KG1 (cell line): ENCODE results near the gene ZMYND8.
"Not testable (repeated sequence)": the region's sequence is repeated elsewhere in the genome, so short reads cannot be mapped to it uniquely, and the experiment has no call there.

Source experiments
- DNase-seq: peaks from one replicate; lab custom pipeline; 2025; lab: John Stamatoyannopoulos, UW

The ZMYND8 gene

DNA sequence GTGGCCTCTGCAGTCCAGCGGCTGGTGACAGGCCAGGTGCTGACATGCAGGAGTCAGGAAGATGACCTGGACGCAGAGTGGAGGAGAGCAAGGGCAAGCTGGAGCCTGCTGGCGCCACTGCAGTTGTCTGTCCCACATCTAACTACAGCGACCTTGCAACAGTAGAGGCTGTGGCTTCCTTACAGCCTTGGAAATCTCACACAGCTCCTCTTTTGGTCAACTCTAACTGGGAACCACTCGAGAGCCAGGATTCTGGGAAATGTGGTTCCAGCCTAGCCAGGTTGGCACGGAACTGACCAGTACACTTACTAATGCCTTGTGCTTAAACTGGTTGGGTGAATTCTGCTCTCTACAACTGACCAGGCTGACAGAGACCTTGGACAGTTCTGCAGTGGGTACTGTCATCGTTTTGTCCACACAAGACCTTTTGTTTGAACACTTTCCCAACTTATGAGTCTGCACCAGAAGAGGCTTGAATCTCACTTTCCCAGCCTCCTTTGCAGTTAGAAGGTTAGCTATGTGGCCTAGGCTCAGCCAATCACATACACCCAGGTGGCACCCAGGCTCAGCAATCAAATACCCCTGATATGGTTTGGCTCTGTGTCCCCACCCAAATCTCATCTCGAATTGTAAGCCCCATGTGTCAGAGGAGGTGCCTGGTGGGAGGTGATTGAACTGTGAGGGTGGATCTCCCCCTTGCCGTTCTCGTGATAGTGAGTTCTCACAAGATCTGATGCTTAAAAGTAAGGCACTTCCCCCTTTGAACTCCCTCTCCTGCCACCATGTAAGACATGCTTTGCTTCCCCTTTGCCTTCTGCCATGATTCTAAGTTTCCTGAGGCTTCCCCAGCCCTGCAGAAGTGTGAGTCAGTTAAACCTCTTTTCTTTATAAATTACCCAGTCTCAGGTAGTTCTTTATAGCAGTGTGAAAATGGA lies 153.5 kb downstream of the ZMYND8 start:
- DNase-seq: no peak

DNA sequence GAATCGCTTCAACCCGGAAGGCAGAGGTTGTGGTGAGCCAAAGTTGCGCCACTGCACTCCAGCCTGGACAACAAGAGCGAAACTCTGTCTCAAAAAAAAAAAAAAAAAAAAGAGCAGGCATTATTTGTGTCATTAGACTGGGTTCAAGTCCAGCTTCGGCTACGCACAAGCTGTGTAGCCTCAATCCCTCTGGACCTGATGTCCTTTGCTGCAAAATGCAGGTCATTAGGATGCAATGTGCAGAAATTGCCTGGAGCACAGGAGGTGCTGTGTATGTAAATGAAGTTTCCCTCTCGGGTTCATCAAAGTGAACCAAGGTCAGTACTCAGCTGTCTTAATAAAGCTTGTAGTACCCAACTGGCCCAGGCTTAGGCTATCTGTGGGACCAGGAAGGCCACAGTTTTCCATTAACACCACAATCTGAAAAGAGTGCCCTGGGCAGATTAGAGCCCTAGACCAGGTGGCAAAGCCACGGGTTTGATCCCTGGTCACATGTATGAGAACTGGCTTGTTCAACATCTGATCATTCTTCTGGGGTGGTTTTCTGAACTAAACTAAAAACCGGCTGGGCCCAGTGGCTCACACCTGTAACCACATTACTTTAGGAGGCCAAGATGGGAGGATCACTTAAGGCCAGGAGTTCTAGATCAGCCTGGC lies 155.3 kb downstream of the ZMYND8 start:
- no peak for DNase-seq

GRCh38 chr20:47198996-47199552 lies 157.4 kb downstream of the ZMYND8 start:
- DNase-seq: no peak

DNA sequence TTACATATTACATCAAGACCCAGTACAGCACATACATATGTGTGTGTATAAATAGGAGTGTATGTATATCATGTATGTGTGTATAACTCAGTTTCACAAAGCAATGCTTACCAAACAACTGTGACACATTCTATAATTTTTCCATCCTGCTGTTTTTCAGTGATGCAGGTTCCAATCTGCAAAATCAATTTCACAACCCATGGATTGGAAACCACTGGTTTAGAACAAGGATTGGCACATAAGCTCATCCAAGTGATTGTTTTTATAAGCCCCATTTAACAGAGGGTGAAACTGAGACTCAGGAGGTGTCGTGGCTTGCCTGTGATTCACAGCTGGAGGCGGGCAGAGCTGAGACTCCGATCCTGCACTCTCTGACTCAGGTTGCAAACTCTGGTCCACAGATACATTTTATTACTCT lies 158.2 kb downstream of the ZMYND8 start:
- no peak for DNase-seq

GRCh38 chr20:47196091-47197081 lies 160.1 kb downstream of the ZMYND8 start:
- DNase-seq: peak; percentile 42

- no peak for DNase-seq
Measured at GRCh38 chr20:47195573-47195972, 160.9 kb downstream of the ZMYND8 start.

DNA sequence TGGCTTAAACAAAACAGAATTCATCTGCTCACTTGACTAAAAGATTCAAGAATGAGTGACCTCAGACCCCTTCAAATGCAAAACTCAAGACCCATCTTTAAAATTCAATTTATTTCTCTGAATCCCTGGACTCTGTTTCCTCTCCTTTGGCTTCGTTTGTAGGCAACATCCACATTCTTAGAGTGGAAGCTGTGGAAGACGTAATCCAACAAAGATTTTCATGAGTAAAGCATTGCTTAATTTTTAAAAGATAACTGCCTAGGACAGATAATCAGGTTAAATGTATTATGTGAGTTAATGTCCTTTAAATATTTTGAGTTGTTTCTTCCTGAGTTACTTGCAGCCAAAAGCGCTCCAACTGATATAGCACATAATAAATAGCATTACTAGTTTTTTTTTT lies 164.5 kb downstream of the ZMYND8 start:
- DNase-seq: no peak

- no peak for DNase-seq
Measured at GRCh38 chr20:47191074-47191673, 165.3 kb downstream of the ZMYND8 start.

- no peak for DNase-seq
Measured at GRCh38 chr20:47189060-47189459, 167.4 kb downstream of the ZMYND8 start.

DNA sequence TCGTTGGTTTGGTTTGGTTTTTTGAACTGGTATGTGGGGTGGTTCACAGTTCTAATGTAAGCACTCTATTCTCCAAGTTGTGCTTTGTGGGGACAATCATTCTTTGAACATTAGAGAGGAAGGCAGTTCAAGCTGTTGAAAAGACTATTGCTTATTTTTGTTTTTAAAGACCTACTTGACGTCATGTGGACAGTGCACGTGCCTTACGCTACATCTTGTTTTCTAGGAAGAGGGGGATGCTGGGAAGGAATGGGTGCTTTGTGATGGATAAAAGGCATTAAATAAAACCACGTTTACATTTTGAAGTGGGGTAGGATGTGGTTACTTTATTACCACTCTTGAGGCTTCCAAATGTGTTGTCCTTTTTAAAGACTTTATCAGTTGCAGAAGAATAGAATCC lies 168.0 kb downstream of the ZMYND8 start:
- DNase-seq: no peak

DNA sequence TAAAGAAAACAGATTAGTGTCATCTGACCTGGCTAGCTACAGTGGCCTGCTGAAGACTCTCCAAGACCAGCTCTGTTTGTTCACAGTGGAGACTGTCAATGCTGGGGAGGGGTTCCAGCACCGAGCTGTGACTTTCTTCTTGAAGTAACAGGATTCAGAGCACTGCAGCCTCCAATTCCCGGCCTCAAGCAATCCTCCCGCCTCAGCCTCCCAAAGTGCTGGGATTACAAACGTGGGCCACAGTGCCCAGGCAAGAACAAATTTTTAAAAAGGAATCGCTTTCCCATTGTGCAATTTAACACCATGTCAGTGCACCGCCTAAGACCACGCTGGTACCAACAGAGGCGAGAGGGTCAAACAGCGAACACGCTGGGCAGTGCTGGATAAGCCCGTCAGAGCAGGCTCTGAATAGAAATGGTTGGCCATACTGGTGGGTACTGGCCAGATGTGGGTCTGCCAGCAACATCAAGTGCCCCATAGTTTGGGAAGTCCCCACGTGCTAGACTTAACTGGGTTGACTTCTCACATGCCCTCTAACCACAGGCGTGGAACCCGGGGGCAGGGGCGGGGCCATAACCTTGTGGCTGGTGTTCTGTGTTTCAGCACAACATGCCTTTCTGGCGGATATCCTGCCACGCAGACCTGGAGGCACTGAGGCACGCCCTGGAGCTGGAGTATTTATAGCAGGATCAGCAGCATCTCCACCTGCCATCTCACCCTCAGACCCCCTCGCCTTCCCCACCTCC lies 168.9 kb downstream of the ZMYND8 start:
- DNase-seq: no peak

- no peak for DNase-seq
Measured at GRCh38 chr20:47183367-47183766, 173.1 kb downstream of the ZMYND8 start.

DNA sequence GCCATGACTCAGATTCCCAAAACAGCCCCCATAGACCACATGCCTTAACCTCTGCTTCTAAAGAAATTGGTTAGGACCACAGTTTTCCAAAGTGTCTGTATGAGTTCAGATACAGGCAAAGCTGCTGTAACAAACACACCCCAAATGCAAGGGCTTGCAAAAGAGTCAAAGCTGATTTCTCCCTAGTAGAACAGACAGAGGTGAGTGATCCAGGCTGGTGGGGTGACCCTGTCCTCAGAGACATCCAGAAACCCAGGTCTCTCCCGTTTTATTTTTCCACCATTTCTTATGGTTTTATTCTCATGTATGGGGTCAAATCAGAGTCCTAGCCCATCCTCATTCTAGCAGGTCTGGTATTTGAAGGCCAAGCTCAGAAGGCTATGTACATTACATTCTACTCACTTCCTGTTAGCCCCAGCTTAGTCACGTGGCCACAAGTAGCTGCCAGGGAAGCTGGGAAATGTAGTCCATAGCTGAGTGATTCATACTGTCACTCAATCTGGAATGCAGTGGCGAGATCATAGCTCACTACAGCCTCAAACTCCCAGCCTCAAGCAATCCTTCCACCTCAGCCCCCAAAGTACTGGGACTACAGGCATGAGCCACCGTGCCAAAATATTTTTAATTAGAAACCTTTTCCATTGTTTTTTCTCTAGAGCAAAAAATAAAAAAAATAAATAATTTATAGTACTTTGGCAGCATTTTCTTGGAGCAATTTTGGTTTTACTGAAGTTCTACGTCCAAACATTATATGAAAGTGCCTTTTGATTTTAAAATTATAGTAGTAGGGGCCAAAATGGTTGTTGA lies 175.2 kb downstream of the ZMYND8 start:
- DNase-seq: no peak

DNA sequence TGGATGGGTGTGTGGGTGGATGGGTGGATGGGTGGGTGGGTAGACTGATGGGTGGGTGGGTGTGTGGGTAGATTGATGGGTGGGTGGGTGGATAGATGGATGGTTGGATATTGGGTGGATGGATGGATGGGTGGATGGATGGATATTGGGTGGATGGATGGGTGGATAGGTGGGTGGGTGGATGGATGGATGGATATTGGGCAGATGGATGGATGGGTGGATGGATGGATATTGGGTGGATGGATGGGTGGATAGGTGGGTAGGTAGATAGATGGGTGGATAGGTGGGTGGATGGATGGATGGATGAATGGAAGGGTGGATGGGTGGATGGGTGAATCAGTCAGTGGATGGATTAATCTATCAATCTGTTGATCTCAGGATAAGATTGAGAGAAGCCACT lies 177.2 kb downstream of the ZMYND8 start:
- DNase-seq: no peak

DNA sequence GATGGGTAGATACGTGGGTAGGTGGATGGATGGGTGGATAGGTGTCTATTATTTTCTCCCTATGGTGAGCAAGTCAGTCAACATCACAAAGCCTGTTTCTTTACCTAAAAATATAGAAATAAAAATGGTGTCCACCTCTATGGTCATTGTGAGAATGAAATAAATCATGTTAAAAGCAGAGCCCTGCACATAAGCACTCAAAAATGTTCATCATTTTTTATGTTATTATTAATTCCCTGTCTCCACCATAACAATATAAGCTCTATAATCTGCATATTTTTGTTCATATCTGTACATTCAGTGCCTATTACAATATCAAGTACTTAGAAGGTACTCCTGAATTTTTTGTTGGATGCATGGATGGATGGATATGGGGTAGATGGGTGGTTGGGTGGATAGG lies 177.6 kb downstream of the ZMYND8 start:
- DNase-seq: no peak

- DNase-seq: no peak
Measured at GRCh38 chr20:47178277-47178676, 178.2 kb downstream of the ZMYND8 start.

DNA sequence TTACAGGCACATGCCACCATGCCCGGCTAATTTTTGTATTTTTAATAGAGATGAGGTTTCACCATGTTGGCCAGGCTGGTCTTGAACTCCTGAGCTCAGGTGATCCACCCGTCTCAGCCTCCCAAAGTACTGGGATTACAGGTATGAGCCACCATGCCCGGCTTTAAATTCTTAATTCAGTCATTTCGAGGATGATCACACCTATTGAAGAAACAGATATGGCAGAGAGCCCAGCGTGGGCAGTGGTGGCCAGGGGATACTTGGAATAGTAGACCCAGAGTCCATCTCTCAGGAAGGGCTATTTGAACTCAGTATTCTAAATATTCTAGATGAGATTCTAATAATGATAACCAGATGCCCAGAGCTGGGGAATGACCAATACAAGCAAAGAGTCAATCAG lies 180.3 kb downstream of the ZMYND8 start:
- DNase-seq: not testable (repeated sequence)

GRCh38 chr20:47175493-47175892 lies 181.0 kb downstream of the ZMYND8 start:
- DNase-seq: no peak

GRCh38 chr20:47174456-47175243 lies 181.8 kb downstream of the ZMYND8 start:
- DNase-seq: no peak
